ENCODE results near the gene CDCA7L.

- TF ChIP-seq POLR2AphosphoS5 (IDR thresholded peaks at IDR 0.05; ENCODE audit: low read depth, low read length), result no peak
- TF ChIP-seq, protein P1, sequence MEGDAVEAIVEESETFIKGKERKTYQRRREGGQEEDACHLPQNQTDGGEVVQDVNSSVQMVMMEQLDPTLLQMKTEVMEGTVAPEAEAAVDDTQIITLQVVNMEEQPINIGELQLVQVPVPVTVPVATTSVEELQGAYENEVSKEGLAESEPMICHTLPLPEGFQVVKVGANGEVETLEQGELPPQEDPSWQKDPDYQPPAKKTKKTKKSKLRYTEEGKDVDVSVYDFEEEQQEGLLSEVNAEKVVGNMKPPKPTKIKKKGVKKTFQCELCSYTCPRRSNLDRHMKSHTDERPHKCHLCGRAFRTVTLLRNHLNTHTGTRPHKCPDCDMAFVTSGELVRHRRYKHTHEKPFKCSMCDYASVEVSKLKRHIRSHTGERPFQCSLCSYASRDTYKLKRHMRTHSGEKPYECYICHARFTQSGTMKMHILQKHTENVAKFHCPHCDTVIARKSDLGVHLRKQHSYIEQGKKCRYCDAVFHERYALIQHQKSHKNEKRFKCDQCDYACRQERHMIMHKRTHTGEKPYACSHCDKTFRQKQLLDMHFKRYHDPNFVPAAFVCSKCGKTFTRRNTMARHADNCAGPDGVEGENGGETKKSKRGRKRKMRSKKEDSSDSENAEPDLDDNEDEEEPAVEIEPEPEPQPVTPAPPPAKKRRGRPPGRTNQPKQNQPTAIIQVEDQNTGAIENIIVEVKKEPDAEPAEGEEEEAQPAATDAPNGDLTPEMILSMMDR (IDR thresholded peaks at IDR 0.05), result no peak
- no peak for TF ChIP-seq REST (IDR thresholded peaks at IDR 0.05; ENCODE audit: low read depth, low read length)
- TF ChIP-seq EP300 (IDR thresholded peaks at IDR 0.05; ENCODE audit: borderline replicate concordance in 1 of 2, low read depth in 1 of 2, low read length in 1 of 2), result no peak
- no peak for TF ChIP-seq RAD21 (IDR thresholded peaks at IDR 0.05; ENCODE audit: low read length)
- no peak for TF ChIP-seq MEF2A (IDR thresholded peaks at IDR 0.05; ENCODE audit: borderline replicate concordance, low read depth)
Measured at GRCh38 chr7:21969822-21970221, 24.1 kb upstream of the CDCA7L start.
